Cardiac ventricle fibroblast (primary cell): ENCODE measurements around the gene DCX. TPM values are rescaled to one million over a fixed set of nuclear protein-coding genes. Genes with fewer than 3 reads are reported as not detected.

Experiments
- total RNA-seq: library from RNA; depleted of rRNA; stranded (reverse); fragments of >200 nt; gene quantifications from 2 replicates; pipeline ENCODE4 v1.2.3, GENCODE V29; 2015

Gene DCX
- total RNA-seq = 0.06 TPM in 1 of 2 replicates, not detected in the other

DNA sequence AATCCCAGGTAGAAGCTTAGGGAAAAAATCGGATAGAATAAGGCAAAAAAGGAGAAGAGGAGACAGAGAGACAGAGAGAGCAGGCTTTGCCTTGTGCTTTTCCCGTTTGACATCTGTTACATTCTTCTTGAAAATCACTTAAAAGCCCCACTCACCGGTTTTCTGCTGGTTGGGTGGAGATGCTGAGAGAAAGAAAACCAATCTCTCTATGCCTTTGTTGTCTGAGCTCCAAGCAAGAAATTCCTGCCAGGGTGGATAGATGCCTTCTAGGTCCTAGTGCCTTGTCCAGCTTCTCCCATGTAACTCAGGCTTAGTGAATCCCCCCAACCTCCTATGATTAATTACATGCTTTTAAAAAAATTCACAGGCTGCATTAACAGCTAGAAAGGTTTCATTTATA, at the start of gene DCX:
Gene DCX, minus strand, starts transcription at position 210 of the 400 bp plus-strand sequence. CDS start 1,794 bp downstream, outside the sequence.

DNA sequence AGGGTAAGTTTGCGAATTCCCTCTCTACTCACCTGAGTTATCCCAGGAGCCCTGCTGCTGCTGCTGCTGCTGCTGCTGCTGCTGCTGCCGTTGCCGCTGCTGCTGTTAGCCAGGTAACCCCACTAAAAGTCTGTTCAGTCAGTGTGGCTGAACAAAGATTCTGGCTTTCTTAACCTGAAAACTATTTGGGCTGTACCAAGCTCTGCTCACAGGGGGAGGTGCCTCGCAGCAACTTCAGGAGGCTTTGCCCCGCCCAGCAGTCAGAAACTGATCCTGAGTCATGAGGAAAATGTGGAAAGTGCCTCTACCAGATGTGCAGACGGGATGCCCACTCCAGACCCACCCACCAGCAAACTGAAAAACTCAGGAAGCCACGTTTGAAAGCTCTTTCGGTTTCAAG, 141.7 kb downstream of the DCX start, which contains the start of gene CAPN6:
Gene CAPN6, minus strand, starts transcription at position 145 of the 400 bp plus-strand sequence. CDS start 6,547 bp downstream, outside the sequence.

Other genes with a start within 250 kb of the DCX start
- 0.05 TPM in 1 of 2 replicates, not detected in the other for gene CAPN6, start 141.7 kb downstream of the DCX start, total RNA-seq
- gene SERTM2, start 99.5 kb upstream of the DCX start, total RNA-seq = not detected in 2 replicates